Left colon (tissue), 2 donors: ENCODE data around the gene CHTF8. TPM values are rescaled to one million over a fixed set of nuclear protein-coding genes. Genes with fewer than 3 reads are reported as not detected.

Source experiments
- total RNA-seq, 2 donors: library from RNA; stranded (reverse); fragmentation: NEBNext Ultra II Directional; extraction: Animal tissue kit (Norgen Biotek cat#: 25700); gene quantifications; one replicate each; pipeline ENCODE4 v1.2.1, GENCODE V29; 2021
- donor health status: DM: no; HTN: no; CAD: no.
- donor health status: DM: yes; HTN: yes; CAD: no.

The CHTF8 gene
- total RNA-seq, 2 donors from 2014 or later: 84.4 to 90.3 TPM

Other genes starting within 250 kb of the CHTF8 start
- gene HAS3, start 26.9 kb downstream of the CHTF8 start, total RNA-seq: 10 to 100 TPM in 1 of 2 donors, 1 to 10 TPM in 1; 2.8 to 21.1 TPM
- 10 to 100 TPM; 20.8 to 22.9 TPM for gene UTP4, start 61 bp upstream of the CHTF8 start, total RNA-seq
- gene SNTB2, start 54.6 kb upstream of the CHTF8 start, total RNA-seq: 10 to 100 TPM; 32.0 to 33.8 TPM
- 10 to 100 TPM; 34.1 to 34.3 TPM for gene VPS4A, start 178.8 kb upstream of the CHTF8 start, total RNA-seq
- gene PDF, start 198.0 kb upstream of the CHTF8 start, total RNA-seq: 10 to 100 TPM; 10.1 to 20.5 TPM
- 10 to 100 TPM; 31.7 to 36.6 TPM for gene COG8, start 207.0 kb upstream of the CHTF8 start, total RNA-seq
- gene NIP7, start 207.2 kb upstream of the CHTF8 start, total RNA-seq: 10 to 100 TPM; 19.0 to 22.1 TPM
- gene TMED6, start 219.2 kb upstream of the CHTF8 start, total RNA-seq: 1 to 10 TPM; 2.5 to 9.4 TPM